GM13976 (cell line): ENCODE results near the gene LOXHD1.

Experiments
- DNase-seq: peaks from one replicate; pipeline ENCODE4 v3.0.0; 2012; ENCODE audit warnings: low spot score
- in situ Hi-C: fragments of 300-500 bp; cut with MboI; formaldehyde crosslinking; loops from one replicate; pipeline ENCODE4 v1.12.0; 2022; ENCODE audit warnings: low sequenced_read_pairs, mixed read lengths, inconsistent platforms; ENCODE audit not compliant: unreplicated experiment
- TF ChIP-seq, protein P1 (sequence below): IDR thresholded peaks from 2 replicates; pipeline ENCODE4 v1.5.1; 2012; ENCODE audit warnings: borderline replicate concordance, mild to moderate bottlenecking; ENCODE audit not compliant: insufficient read depth; ENCODE audit errors: extremely low read depth, missing control alignments, control extremely low read depth

Gene LOXHD1

DNA sequence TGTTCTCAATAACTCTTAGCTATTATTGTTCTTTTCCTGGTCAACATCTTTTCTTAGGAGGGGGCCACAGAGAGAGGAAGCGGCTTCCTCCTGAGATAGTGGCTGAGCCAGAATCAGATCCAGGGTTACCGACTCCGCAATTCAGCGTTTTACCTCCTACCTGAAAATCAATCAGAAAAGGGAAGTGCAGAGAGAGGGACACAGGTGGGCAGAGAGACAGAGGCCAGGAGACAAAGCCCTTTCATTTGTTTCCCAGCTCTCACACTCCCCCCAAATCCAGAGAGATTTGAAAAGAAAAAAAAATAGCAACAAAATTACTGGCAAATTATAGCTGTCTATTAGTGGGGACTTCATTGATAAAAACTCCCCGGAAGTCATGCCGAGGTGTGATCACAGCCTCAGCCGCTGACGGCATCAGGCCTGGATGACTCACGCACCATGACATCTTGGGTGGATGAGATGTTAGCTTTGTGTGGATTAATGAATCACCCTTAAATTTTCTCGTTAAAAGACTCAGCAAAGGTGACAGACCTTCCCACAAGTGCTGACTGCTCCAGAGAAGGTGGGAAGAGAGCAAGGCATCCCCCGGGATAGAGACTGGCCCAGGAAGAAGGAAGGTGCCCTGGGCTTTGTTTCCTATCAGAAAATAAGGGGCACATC, 120.7 kb downstream of the LOXHD1 start:
- in situ Hi-C loops, result no loop called here
- TF ChIP-seq, protein P1, sequence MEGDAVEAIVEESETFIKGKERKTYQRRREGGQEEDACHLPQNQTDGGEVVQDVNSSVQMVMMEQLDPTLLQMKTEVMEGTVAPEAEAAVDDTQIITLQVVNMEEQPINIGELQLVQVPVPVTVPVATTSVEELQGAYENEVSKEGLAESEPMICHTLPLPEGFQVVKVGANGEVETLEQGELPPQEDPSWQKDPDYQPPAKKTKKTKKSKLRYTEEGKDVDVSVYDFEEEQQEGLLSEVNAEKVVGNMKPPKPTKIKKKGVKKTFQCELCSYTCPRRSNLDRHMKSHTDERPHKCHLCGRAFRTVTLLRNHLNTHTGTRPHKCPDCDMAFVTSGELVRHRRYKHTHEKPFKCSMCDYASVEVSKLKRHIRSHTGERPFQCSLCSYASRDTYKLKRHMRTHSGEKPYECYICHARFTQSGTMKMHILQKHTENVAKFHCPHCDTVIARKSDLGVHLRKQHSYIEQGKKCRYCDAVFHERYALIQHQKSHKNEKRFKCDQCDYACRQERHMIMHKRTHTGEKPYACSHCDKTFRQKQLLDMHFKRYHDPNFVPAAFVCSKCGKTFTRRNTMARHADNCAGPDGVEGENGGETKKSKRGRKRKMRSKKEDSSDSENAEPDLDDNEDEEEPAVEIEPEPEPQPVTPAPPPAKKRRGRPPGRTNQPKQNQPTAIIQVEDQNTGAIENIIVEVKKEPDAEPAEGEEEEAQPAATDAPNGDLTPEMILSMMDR, result no peak
- DNase-seq, result no peak

DNA sequence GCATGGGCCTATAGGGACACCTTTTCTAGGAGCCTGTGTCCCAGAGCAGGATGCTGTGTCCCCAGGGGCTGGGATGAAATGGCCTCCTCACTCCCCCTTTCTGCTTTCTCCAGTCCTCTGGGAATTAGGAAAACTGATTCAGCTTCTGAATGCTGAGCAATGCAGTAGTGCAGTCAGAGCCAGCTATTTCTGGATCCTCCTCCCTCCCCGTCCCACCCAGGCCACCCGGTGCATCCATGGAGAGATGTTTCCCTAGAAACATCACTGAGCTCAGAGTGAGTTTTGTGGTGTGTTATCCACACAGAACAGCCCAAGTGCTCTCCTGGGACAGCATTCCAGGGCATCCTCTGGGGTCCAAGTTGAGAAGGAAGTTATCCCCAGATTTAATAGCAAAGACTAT, 125.5 kb downstream of the LOXHD1 start:
- in situ Hi-C loops, result no loop called here
- TF ChIP-seq, protein P1, result no peak
- DNase-seq, result no peak

DNA sequence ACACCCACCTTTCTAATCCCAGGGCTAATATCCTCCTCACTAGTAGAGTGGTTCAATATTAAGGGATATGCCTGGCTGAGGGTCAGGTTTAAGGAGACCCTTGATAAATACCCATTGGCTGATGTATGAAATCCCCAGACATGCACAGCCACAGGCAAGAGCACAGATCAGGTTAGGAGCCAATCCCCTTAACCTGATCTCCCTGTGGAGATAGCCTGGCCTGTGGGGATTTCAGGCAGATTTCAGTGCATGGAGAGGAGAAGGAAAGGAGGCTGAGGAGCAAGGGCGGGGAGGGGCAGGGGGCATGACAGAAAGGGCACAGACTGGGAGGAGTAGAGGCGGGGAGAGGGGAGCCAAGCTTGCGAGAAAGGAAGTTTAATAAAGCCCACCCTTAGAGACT, 129.0 kb downstream of the LOXHD1 start:
- TF ChIP-seq, protein P1, result no peak
- DNase-seq, result no peak
- in situ Hi-C loops, result no loop called here

DNA sequence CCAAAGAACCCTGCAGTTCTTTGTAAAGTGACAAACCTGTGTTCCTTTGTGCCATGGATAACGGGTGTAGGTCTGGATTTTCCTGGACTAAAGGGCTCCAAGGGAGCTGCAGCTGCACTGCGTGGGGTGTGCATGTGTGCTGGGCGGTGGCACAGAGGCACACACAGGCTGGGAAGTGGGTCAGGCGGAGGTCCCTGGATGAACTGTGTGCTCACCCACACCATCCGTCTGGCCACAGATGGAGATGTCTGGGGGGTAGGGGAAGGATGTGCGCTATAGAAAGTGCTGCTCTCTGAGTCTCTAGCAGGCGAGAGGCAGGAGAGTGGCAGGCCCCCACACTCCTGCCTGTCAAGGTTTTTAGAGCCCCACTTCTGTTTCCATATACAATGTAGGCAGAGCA, 137.2 kb downstream of the LOXHD1 start:
- DNase-seq, result no peak
- in situ Hi-C loops, result no loop called here
- TF ChIP-seq, protein P1, result no peak

DNA sequence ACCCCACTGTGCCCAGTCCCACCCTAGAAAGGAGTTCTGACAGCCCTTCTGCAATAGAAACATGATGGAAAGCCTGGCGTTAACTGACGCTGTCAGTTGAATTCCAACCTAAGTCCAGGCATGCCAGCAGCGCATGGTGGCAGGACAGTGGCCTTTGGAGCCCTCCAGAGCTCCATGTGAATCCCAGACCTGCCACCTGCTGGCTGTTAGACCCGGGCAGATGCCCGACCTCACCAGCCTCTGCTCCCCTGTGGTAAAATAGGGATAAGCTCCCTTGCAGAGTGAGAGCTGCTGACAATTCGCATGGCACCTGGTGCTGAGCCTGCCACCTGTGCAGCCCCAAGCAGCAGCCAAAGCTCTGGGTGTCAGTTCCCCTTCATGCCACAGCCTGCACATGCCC, 138.6 kb downstream of the LOXHD1 start:
- TF ChIP-seq, protein P1, result no peak
- in situ Hi-C loops, result no loop called here
- no peak for DNase-seq

DNA sequence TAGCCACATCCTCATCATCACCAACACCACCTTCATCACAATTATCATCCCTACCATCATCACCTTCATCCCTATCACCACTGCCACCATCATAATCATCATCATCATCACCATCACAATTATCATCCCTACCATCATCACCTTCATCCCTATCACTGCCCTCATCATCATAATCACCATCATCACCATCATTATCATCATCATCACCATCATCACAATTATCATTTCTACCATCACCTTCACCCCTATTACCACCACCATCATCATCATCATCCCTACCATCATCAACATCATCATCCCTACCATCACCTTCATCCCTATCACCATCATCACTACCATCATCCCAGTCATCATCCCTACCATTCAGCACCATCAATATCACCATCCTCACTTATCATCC, 140.5 kb downstream of the LOXHD1 start:
- in situ Hi-C loops, result no loop called here
- TF ChIP-seq, protein P1, result no peak
- no peak for DNase-seq
